ENCODE results near the gene SI. TPM values are rescaled to one million over a fixed set of nuclear protein-coding genes. Genes with fewer than 3 reads are reported as not detected.
"Not testable (repeated sequence)": the region's sequence is repeated elsewhere in the genome, so short reads cannot be mapped to it uniquely, and the experiment has no call there.

Gene SI
- polyA plus RNA-seq, 1 donor from 2014 or later: not detected

DNA sequence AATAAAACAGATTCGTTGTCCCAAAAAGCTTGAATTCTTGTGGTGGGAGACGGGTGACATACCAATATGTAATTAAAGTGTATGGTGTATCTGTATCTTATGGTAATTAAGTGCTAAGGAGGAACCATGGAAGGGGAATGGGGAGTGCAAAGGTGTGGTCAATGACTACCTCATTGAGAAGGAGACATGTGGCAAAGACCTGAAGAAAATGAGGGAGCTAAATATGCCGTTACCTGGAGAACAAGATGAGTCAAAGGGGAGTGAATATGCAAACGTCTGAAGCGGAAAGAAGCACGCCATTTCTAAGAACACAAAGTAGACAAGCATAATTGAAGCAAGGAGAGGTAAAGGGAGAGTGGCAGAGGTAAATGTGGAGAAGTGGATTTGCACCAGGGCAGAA is 115.7 kb downstream of the SI start:
- Histone ChIP-seq H3K79me2 (replicated peaks; ENCODE audit: insufficient read depth, low read length) (no peaks in the 10 kb centered on the region), H3K27me3 (ENCODE audit: insufficient read depth, low read depth, low read length) (no peaks in the 10 kb centered on the region), H3K9me3 (ENCODE audit: low read length) (no peaks in the 10 kb centered on the region), H2AFZ (ENCODE audit: low read depth, low read length) (no peak overlapping the region), H3K27ac (ENCODE audit: low read length) (no peak overlapping the region), H4K20me1 (ENCODE audit: insufficient read depth) (no peaks in the 10 kb centered on the region), H3K9me2 (ENCODE audit: insufficient read depth, low read length) (no peaks in the 10 kb centered on the region), H3K4me2 (ENCODE audit: low read length) (no peak overlapping the region), H3K9ac (ENCODE audit: low read length) (no peak overlapping the region), H3K4me3 (ENCODE audit: low read length) (no peak overlapping the region), H3F3A (ENCODE audit: insufficient read depth, low read length, poor library complexity, severe bottlenecking) (no peaks in the 10 kb centered on the region), H3K36me3 (ENCODE audit: insufficient read depth, low read length) (no peaks in the 10 kb centered on the region)
- no peak for TF ChIP-seq EP300 (conservative IDR thresholded peaks at IDR 0.05; ENCODE audit: poor library complexity, severe bottlenecking)
- TF ChIP-seq RAD21 (conservative IDR thresholded peaks at IDR 0.05): no peak
- TF ChIP-seq REST (IDR thresholded peaks at IDR 0.05; ENCODE audit: borderline replicate concordance): no peak
- no peak for TF ChIP-seq TAF1 (IDR thresholded peaks at IDR 0.05; ENCODE audit: low read depth)
- no peak for TF ChIP-seq CTCF (IDR thresholded peaks at IDR 0.05; ENCODE audit: poor library complexity, severe bottlenecking)
- TF ChIP-seq SMC3 (conservative IDR thresholded peaks at IDR 0.05; ENCODE audit: poor library complexity): no peak
- TF ChIP-seq POLR2AphosphoS5 (IDR thresholded peaks at IDR 0.05): no peak
- TF ChIP-seq EZH2 (IDR thresholded peaks at IDR 0.05; ENCODE audit: borderline replicate concordance, insufficient read depth, low read length, poor library complexity, severe bottlenecking): no peak
- TF ChIP-seq MXI1 (conservative IDR thresholded peaks at IDR 0.05; ENCODE audit: poor library complexity, severe bottlenecking): no peak

DNA sequence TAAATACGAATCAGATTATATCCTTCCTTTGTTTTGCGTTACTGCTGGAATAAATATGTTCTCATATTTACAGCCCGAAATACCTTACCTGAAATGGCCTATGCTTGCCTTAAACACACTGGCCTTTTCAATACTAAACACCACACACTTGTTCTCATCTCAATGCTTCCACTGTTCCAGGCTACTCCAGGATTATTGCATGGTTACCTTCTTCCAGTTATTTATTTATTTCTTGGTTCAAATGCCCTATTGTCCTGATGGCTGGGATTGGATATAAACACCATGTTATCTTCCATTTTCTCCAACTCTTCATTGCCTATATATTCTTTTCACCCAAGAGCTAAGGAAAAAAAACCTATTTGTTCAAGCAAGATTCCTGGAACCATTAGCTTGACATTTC is 125.3 kb downstream of the SI start:
- no peaks in the 10 kb centered on the region for H3K27me3 ChIP-seq (ENCODE audit: insufficient read depth, low read depth, low read length)
- no peak overlapping the region for H3K27ac ChIP-seq (ENCODE audit: low read length)
- H3F3A ChIP-seq (ENCODE audit: insufficient read depth, low read length, poor library complexity, severe bottlenecking): no peaks in the 10 kb centered on the region
- H3K79me2 ChIP-seq (replicated peaks; ENCODE audit: insufficient read depth, low read length): no peaks in the 10 kb centered on the region
- H3K4me2 ChIP-seq (ENCODE audit: low read length): no peak overlapping the region
- H3K36me3 ChIP-seq (ENCODE audit: insufficient read depth, low read length): no peaks in the 10 kb centered on the region
- no peak overlapping the region for H2AFZ ChIP-seq (ENCODE audit: low read depth, low read length)
- no peak overlapping the region for H3K9ac ChIP-seq (ENCODE audit: low read length)
- H4K20me1 ChIP-seq (ENCODE audit: insufficient read depth): no peaks in the 10 kb centered on the region
- no peaks in the 10 kb centered on the region for H3K9me2 ChIP-seq (ENCODE audit: insufficient read depth, low read length)
- TF ChIP-seq MXI1 (conservative IDR thresholded peaks at IDR 0.05; ENCODE audit: poor library complexity, severe bottlenecking): no peak
- TF ChIP-seq CTCF (IDR thresholded peaks at IDR 0.05; ENCODE audit: poor library complexity, severe bottlenecking): no peak
- no peak for TF ChIP-seq EZH2 (IDR thresholded peaks at IDR 0.05; ENCODE audit: borderline replicate concordance, insufficient read depth, low read length, poor library complexity, severe bottlenecking)
- TF ChIP-seq SMC3 (conservative IDR thresholded peaks at IDR 0.05; ENCODE audit: poor library complexity): no peak
- no peak for TF ChIP-seq RAD21 (conservative IDR thresholded peaks at IDR 0.05)
- no peak for TF ChIP-seq TAF1 (IDR thresholded peaks at IDR 0.05; ENCODE audit: low read depth)
- no peak for TF ChIP-seq POLR2AphosphoS5 (IDR thresholded peaks at IDR 0.05)
- no peak for TF ChIP-seq REST (IDR thresholded peaks at IDR 0.05; ENCODE audit: borderline replicate concordance)
- no peak for TF ChIP-seq EP300 (conservative IDR thresholded peaks at IDR 0.05; ENCODE audit: poor library complexity, severe bottlenecking)
- no peak overlapping the region for H3K4me3 ChIP-seq (ENCODE audit: low read length)
- no peaks in the 10 kb centered on the region for H3K9me3 ChIP-seq (ENCODE audit: low read length)

GRCh38 chr3:164951403-164951802 is 126.9 kb downstream of the SI start:
- H3K4me3 ChIP-seq (ENCODE audit: low read length); H3F3A ChIP-seq (ENCODE audit: insufficient read depth, low read length, poor library complexity, severe bottlenecking); H3K9me2 ChIP-seq (ENCODE audit: insufficient read depth, low read length); H3K27me3 ChIP-seq (ENCODE audit: insufficient read depth, low read depth, low read length); H4K20me1 ChIP-seq (ENCODE audit: insufficient read depth); H3K36me3 ChIP-seq (ENCODE audit: insufficient read depth, low read length); H3K9ac ChIP-seq (ENCODE audit: low read length); H3K27ac ChIP-seq (ENCODE audit: low read length); H3K4me2 ChIP-seq (ENCODE audit: low read length); H3K79me2 ChIP-seq (replicated peaks; ENCODE audit: insufficient read depth, low read length); H3K9me3 ChIP-seq (ENCODE audit: low read length); H2AFZ ChIP-seq (ENCODE audit: low read depth, low read length): not testable (repeated sequence)

Data from neural cell (in vitro differentiated cells).